Retina (tissue), 1 donor: ENCODE results near the gene TXNDC17.
"Not testable (repeated sequence)": the region's sequence is repeated elsewhere in the genome, so short reads cannot be mapped to it uniquely, and the experiment has no call there.

ENCODE experiments used
- DNase-seq: peaks from one replicate; pipeline ENCODE4 v3.0.0-alpha.2; 2016

Gene TXNDC17

GRCh38 chr17:6640536-6641246 lies at the start of gene TXNDC17, which contains the start of gene KIAA0753:
TSS of gene TXNDC17 (plus strand) at chr17:6641060. CDS start at chr17:6641083, 23 bp downstream.
TSS of gene KIAA0753 (minus strand) at chr17:6640711. CDS start at chr17:6635103, 5,608 bp downstream.
- DNase-seq, result peak; percentile 98

- no peak for DNase-seq
Observed at GRCh38 chr17:6591599-6592158, 49.2 kb upstream of the TXNDC17 start.

GRCh38 chr17:6592173-6592572 lies 48.7 kb upstream of the TXNDC17 start:
- DNase-seq, result no peak

GRCh38 chr17:6593371-6593770 lies 47.5 kb upstream of the TXNDC17 start:
- DNase-seq, result not testable (repeated sequence)

GRCh38 chr17:6596081-6596480 lies 44.8 kb upstream of the TXNDC17 start:
- no peak for DNase-seq

GRCh38 chr17:6596511-6596910 lies 44.3 kb upstream of the TXNDC17 start:
- DNase-seq, result no peak

GRCh38 chr17:6596941-6597340 lies 43.9 kb upstream of the TXNDC17 start:
- no peak for DNase-seq

- DNase-seq, result no peak
Observed at GRCh38 chr17:6597727-6598126, 43.1 kb upstream of the TXNDC17 start.

DNA sequence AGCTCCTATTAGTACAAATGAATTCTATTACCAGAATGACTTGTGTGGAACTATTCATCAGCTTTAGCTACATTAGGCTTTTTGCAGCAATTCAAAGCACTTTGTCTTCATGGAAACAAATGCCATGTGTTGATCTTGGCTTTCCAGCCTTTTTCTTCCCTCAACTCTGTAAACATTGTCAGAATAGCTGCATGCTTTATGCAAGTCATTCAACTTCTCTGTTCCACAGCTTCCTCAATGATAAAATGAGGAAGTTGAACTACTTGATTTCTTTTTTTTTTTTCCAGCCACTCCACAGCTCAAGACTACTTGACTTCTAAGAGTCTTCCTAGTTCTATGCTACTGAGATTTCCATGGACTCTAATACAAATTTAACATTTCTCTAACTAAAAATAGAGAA lies 41.5 kb upstream of the TXNDC17 start:
- DNase-seq, result no peak

DNA sequence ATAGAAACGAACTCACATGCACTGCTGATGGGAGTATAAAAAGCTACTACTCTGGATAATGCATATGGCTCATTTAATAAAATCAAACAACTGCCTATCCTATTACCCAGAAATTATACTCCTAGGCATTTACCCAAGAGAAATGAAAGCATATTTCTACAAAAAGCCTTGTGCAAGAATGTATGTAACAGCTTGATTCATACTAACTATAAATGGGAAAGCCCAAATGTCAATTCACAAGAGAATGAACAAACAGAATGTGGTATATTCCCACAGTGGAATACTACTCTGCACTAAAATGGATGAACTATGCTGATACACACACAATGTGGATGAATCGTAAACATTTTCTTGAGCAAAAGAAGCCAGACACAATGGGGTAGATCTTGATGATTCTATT lies 38.7 kb upstream of the TXNDC17 start:
- DNase-seq, result no peak

GRCh38 chr17:6603744-6604325 lies 37.0 kb upstream of the TXNDC17 start:
- no peak for DNase-seq

DNA sequence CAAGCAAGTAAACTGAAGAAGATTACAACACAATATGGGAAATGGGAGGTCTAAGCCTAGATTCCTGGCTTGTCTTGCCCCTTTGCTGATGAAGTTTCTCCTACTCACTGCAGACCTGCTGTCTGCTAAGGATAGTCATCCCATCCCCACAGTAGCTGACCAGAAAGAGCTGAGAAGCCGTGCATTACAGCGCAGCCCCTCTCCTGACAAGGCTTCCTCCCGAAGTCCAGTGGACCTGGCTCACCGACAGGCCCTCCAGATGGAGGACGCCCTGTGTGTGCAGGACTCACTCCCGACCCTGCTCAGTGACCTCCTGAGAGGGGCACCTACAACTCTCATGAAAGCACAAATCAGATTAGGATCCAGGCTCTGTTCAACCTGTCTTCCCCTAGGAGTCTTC lies 35.7 kb upstream of the TXNDC17 start:
- DNase-seq, result no peak

DNA sequence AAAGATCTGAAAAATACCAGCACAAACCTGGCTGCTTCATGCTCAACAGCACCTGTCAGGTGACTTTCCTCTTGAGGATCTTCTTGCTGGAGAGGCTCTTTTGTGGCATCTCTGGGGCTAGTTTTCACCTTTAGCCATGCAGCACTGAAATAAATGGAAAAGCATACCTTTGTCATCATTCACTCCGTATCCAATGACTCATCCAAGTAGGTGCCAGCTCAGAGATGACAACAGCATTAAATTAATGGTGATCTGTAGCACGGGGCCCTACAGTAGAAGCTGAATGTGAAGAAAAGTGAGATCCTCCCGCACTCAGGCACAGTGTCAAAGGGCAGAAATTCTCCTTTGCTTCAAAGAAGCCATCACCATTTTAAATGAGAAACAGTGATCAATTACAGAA lies 32.5 kb upstream of the TXNDC17 start:
- DNase-seq, result no peak

- DNase-seq, result no peak
Observed at GRCh38 chr17:6610011-6610410, 30.8 kb upstream of the TXNDC17 start.

GRCh38 chr17:6611231-6611630 lies 29.6 kb upstream of the TXNDC17 start:
- DNase-seq, result no peak

DNA sequence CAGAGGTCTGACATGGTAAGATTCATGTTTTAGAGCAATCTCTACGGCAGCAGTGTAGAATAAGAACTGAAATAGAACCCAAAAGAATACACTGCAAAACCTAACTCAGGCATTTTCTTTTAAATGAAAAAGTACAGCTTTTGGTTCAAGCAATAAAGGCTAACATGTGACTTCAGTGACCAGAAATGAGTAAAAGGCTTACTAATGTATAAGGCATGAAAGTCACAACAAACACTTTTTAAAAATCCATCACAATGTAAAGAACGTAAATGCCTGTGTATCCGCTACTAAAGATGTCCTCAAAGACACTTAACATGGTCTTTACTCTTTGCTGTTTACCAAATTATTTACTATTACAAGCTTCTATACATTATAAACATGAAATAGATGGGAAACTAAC lies 16.9 kb upstream of the TXNDC17 start:
- DNase-seq, result no peak

- DNase-seq, result no peak
Observed at GRCh38 chr17:6626616-6627015, 14.2 kb upstream of the TXNDC17 start.

- DNase-seq, result no peak
Observed at GRCh38 chr17:6627019-6627418, 13.8 kb upstream of the TXNDC17 start.

- no peak for DNase-seq
Observed at GRCh38 chr17:6630390-6630789, 10.5 kb upstream of the TXNDC17 start.

DNA sequence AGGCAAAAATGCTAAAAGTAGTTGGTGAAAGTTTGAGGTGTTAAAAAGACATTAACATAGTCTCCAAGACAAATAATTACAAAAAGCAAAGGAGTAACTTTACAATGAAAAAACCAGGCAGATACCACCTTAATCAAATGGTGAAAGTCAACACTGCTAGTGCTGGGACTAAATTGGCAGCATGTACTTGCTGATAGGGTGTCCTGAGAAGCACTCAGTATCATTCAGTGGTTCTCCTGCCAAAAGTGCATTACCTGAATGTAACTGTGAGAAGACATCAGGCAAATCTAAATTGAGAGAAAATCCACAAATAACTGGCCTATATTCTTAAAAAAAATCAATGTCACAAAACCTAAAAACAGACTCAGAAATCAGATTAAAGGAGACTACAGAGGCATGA lies 8.3 kb upstream of the TXNDC17 start:
- no peak for DNase-seq

DNA sequence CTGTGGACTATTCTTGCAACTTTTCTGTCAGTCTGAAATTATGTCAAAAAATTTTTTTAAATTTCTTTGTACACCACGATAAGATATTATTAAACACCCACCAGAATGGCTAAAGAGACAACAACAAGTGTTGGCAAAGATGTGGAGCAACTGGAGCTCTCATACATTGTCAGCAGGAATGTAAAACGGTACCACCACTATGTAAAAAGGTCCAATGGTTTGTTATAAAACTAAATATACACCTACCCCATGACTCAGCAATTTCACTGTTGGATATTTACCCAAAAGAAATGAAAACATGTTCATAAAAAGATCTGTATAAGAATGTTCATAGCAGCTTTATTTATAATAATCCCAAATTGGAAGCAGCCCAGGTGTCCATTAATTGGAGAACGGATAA lies 7.6 kb upstream of the TXNDC17 start:
- no peak for DNase-seq

- DNase-seq, result no peak
Observed at GRCh38 chr17:6636105-6636504, 4.8 kb upstream of the TXNDC17 start.

- no peak for DNase-seq
Observed at GRCh38 chr17:6636616-6637457, 4.0 kb upstream of the TXNDC17 start.

- DNase-seq, result no peak
Observed at GRCh38 chr17:6637458-6637840, 3.4 kb upstream of the TXNDC17 start.
